HEK293 (cell line): ENCODE results near the gene C2orf74.

ENCODE experiments used
- YY2 ChIP-seq: fragments of 450-650 bp; formaldehyde crosslinking; IDR thresholded peaks from 2 replicates; pipeline ENCODE4 v1.5.1; 2016; ENCODE audit warnings: missing biosample characterization, missing genetic modification characterization
- ZBTB21 ChIP-seq: fragments of 450-650 bp; formaldehyde crosslinking; IDR thresholded peaks from 2 replicates; pipeline ENCODE4 v1.5.1; 2017; ENCODE audit warnings: missing biosample characterization, missing genetic modification characterization
- ZNF274 ChIP-seq, 2 experiments: fragments of 200-500 bp in 1 of 2; fragments of 450-650 bp in 1 of 2; sonication (Bioruptor generic) in 1 of 2; formaldehyde crosslinking in 1 of 2; IDR thresholded peaks; 2 replicates each; pipeline versions ENCODE4 v1.5.1 to v1.6.1; 2014 to 2016; ENCODE audit warnings: borderline replicate concordance in 1 of 2, inconsistent platforms in 1 of 2, low read length in 1 of 2, missing biosample characterization in 1 of 2, missing genetic modification characterization in 1 of 2
- ZNF433 ChIP-seq: fragments of 450-650 bp; formaldehyde crosslinking; IDR thresholded peaks from 2 replicates; pipeline ENCODE4 v1.5.1; 2016; ENCODE audit warnings: missing biosample characterization, missing genetic modification characterization, low read depth
- TF ChIP-seq, protein P1 (sequence below): fragments of 450-650 bp; formaldehyde crosslinking; IDR thresholded peaks from 2 replicates; pipeline ENCODE4 v1.5.1; 2016; ENCODE audit warnings: missing biosample characterization, missing genetic modification characterization
- TF ChIP-seq, protein P2 (sequence below): fragments of 450-650 bp; formaldehyde crosslinking; IDR thresholded peaks from 2 replicates; pipeline ENCODE4 v1.5.1; 2016; ENCODE audit warnings: missing biosample characterization, missing genetic modification characterization
- TF ChIP-seq, protein P3 (sequence below): fragments of 450-650 bp; formaldehyde crosslinking; conservative IDR thresholded peaks from 2 replicates; pipeline ENCODE4 v1.5.1; 2016; ENCODE audit warnings: low read depth, missing biosample characterization, missing genetic modification characterization
- TF ChIP-seq, protein P4 (sequence below): fragments of 450-650 bp; formaldehyde crosslinking; IDR thresholded peaks from 2 replicates; pipeline ENCODE4 v1.5.1; 2016; ENCODE audit warnings: missing biosample characterization, missing genetic modification characterization

DNA sequence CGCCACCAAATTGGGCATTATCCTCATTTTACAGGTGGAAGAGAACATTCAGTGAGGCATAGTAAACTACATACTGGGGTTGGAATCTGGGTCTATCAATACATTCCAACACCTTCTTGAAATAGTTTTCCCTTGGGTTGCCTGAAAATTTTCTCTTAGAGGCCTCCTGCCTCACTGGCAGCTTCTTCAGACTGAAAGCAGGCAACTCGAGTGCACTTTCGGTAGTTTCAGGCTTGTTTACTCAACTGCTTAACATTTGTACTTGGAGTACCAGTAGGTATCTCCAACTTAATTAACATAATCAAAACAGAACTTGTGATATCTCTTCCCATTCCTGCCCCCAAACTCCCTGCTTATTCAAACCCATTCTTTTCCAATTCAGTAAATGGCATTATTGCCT lies 36.2 kb upstream of the C2orf74 start:
- no peak for TF ChIP-seq ZNF274 (IDR thresholded peaks at IDR 0.05; ENCODE audit: low read length)
- no peak for TF ChIP-seq ZNF274 (tag by site-specific recombination; IDR thresholded peaks at IDR 0.05; ENCODE audit: borderline replicate concordance)
- TF ChIP-seq, protein P1, sequence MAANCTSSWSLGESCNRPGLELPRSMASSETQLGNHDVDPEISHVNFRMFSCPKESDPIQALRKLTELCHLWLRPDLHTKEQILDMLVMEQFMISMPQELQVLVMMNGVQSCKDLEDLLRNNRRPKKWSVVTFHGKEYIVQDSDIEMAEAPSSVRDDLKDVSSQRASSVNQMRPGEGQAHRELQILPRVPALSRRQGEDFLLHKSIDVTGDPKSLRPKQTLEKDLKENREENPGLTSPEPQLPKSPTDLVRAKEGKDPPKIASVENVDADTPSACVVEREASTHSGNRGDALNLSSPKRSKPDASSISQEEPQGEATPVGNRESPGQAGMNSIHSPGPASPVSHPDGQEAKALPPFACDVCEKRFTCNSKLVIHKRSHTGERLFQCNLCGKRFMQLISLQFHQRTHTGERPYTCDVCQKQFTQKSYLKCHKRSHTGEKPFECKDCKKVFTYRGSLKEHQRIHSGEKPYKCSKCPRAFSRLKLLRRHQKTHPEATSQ = no peak
- TF ChIP-seq, protein P2, sequence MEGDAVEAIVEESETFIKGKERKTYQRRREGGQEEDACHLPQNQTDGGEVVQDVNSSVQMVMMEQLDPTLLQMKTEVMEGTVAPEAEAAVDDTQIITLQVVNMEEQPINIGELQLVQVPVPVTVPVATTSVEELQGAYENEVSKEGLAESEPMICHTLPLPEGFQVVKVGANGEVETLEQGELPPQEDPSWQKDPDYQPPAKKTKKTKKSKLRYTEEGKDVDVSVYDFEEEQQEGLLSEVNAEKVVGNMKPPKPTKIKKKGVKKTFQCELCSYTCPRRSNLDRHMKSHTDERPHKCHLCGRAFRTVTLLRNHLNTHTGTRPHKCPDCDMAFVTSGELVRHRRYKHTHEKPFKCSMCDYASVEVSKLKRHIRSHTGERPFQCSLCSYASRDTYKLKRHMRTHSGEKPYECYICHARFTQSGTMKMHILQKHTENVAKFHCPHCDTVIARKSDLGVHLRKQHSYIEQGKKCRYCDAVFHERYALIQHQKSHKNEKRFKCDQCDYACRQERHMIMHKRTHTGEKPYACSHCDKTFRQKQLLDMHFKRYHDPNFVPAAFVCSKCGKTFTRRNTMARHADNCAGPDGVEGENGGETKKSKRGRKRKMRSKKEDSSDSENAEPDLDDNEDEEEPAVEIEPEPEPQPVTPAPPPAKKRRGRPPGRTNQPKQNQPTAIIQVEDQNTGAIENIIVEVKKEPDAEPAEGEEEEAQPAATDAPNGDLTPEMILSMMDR = no peak
- no peak for TF ChIP-seq ZBTB21 (tag by site-specific recombination)
- TF ChIP-seq, protein P3, sequence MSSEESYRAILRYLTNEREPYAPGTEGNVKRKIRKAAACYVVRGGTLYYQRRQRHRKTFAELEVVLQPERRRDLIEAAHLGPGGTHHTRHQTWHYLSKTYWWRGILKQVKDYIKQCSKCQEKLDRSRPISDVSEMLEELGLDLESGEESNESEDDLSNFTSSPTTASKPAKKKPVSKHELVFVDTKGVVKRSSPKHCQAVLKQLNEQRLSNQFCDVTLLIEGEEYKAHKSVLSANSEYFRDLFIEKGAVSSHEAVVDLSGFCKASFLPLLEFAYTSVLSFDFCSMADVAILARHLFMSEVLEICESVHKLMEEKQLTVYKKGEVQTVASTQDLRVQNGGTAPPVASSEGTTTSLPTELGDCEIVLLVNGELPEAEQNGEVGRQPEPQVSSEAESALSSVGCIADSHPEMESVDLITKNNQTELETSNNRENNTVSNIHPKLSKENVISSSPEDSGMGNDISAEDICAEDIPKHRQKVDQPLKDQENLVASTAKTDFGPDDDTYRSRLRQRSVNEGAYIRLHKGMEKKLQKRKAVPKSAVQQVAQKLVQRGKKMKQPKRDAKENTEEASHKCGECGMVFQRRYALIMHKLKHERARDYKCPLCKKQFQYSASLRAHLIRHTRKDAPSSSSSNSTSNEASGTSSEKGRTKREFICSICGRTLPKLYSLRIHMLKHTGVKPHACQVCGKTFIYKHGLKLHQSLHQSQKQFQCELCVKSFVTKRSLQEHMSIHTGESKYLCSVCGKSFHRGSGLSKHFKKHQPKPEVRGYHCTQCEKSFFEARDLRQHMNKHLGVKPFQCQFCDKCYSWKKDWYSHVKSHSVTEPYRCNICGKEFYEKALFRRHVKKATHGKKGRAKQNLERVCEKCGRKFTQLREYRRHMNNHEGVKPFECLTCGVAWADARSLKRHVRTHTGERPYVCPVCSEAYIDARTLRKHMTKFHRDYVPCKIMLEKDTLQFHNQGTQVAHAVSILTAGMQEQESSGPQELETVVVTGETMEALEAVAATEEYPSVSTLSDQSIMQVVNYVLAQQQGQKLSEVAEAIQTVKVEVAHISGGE (tag by site-specific recombination) = no peak
- TF ChIP-seq, protein P4, sequence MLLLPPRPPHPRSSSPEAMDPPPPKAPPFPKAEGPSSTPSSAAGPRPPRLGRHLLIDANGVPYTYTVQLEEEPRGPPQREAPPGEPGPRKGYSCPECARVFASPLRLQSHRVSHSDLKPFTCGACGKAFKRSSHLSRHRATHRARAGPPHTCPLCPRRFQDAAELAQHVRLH (tag by site-specific recombination) = no peak
- TF ChIP-seq YY2 (tag by site-specific recombination) = no peak
- no peak for TF ChIP-seq ZNF433 (tag by site-specific recombination)
